Endometrium (tissue), 2 donors: ENCODE measurements around the gene RTL3.
"Not testable (repeated sequence)": the region's sequence is repeated elsewhere in the genome, so short reads cannot be mapped to it uniquely, and the experiment has no call there.

Experiments used
- FAIRE-seq: peaks from 2 replicates; lab custom pipeline; 2012; peaks lifted over from hg19 to GRCh38; lab: Jason Lieb, UNC
- donor health status: control.
- donor health status: control.

RTL3 gene

GRCh38 chrX:78658845-78659744, at the start of gene RTL3:
RTL3 (minus strand) TSS chrX:78659328; CDS start chrX:78658420, 908 bp downstream.
- no peak for FAIRE-seq

- FAIRE-seq: no peak
Observed at GRCh38 chrX:78708816-78709215, 49.7 kb upstream of the RTL3 start.

GRCh38 chrX:78708262-78708661, 49.1 kb upstream of the RTL3 start:
- no peak for FAIRE-seq

- FAIRE-seq: no peak
Observed at GRCh38 chrX:78706071-78706470, 46.9 kb upstream of the RTL3 start.

- no peak for FAIRE-seq
Observed at GRCh38 chrX:78693536-78693935, 34.4 kb upstream of the RTL3 start.

- FAIRE-seq: no peak
Observed at GRCh38 chrX:78693012-78693411, 33.9 kb upstream of the RTL3 start.

- no peak for FAIRE-seq
Observed at GRCh38 chrX:78687586-78687985, 28.5 kb upstream of the RTL3 start.

- no peak for FAIRE-seq
Observed at GRCh38 chrX:78673246-78673645, 14.1 kb upstream of the RTL3 start.

GRCh38 chrX:78665342-78665741, 6.2 kb upstream of the RTL3 start:
- no peak for FAIRE-seq

GRCh38 chrX:78661836-78662235, 2.7 kb upstream of the RTL3 start:
- FAIRE-seq: no peak

GRCh38 chrX:78659955-78660354, 827 bp upstream of the RTL3 start:
- FAIRE-seq: no peak

GRCh38 chrX:78658414-78658813, 714 bp downstream of the RTL3 start:
- FAIRE-seq: no peak

- no peak for FAIRE-seq
Observed at GRCh38 chrX:78655642-78656041, 3.5 kb downstream of the RTL3 start.

- no peak for FAIRE-seq
Observed at GRCh38 chrX:78653118-78653822, 5.9 kb downstream of the RTL3 start.

GRCh38 chrX:78650906-78651437, 8.2 kb downstream of the RTL3 start:
- FAIRE-seq: no peak

GRCh38 chrX:78643874-78644273, 15.3 kb downstream of the RTL3 start:
- no peak for FAIRE-seq

GRCh38 chrX:78643096-78643495, 16.0 kb downstream of the RTL3 start:
- no peak for FAIRE-seq

- not testable (repeated sequence) for FAIRE-seq
Observed at GRCh38 chrX:78636096-78636495, 23.0 kb downstream of the RTL3 start.

GRCh38 chrX:78624962-78625909, 33.9 kb downstream of the RTL3 start:
- peak; percentile 81 for FAIRE-seq

- no peak for FAIRE-seq
Observed at GRCh38 chrX:78624426-78624825, 34.7 kb downstream of the RTL3 start.

GRCh38 chrX:78622831-78623230, 36.3 kb downstream of the RTL3 start:
- FAIRE-seq: no peak

GRCh38 chrX:78619834-78620233, 39.3 kb downstream of the RTL3 start:
- no peak for FAIRE-seq
